Measurements from ENCODE around the gene ACER3. TPM values are rescaled to one million over a fixed set of nuclear protein-coding genes. Genes with fewer than 3 reads are reported as not detected.

Gene ACER3
- total RNA-seq, 1 experiment from 2014 or later: 13.7 TPM

DNA sequence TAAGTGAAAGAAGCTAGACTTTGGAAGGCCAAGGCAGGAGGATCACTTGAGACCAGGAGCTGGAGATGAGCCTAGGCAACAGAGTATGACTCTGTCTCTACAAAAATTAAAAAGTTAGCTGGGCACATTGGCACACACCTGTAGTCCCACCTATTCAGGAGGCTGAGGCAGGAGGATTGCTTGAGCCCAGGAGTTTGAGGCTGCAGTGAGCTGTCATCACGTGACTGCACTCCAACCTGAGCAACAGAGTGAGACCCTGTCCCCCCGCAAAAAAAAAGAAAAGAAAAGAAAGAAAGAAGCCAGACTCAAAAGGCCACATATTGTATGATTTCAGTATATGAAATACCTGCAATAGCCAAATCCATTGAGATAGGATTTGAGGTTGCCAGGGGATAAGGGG is 198.2 kb downstream of the ACER3 start (continued):
- TF ChIP-seq, protein P1, sequence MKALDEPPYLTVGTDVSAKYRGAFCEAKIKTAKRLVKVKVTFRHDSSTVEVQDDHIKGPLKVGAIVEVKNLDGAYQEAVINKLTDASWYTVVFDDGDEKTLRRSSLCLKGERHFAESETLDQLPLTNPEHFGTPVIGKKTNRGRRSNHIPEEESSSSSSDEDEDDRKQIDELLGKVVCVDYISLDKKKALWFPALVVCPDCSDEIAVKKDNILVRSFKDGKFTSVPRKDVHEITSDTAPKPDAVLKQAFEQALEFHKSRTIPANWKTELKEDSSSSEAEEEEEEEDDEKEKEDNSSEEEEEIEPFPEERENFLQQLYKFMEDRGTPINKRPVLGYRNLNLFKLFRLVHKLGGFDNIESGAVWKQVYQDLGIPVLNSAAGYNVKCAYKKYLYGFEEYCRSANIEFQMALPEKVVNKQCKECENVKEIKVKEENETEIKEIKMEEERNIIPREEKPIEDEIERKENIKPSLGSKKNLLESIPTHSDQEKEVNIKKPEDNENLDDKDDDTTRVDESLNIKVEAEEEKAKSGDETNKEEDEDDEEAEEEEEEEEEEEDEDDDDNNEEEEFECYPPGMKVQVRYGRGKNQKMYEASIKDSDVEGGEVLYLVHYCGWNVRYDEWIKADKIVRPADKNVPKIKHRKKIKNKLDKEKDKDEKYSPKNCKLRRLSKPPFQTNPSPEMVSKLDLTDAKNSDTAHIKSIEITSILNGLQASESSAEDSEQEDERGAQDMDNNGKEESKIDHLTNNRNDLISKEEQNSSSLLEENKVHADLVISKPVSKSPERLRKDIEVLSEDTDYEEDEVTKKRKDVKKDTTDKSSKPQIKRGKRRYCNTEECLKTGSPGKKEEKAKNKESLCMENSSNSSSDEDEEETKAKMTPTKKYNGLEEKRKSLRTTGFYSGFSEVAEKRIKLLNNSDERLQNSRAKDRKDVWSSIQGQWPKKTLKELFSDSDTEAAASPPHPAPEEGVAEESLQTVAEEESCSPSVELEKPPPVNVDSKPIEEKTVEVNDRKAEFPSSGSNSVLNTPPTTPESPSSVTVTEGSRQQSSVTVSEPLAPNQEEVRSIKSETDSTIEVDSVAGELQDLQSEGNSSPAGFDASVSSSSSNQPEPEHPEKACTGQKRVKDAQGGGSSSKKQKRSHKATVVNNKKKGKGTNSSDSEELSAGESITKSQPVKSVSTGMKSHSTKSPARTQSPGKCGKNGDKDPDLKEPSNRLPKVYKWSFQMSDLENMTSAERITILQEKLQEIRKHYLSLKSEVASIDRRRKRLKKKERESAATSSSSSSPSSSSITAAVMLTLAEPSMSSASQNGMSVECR (CRISPR knock-in tag; IDR thresholded peaks at IDR 0.05; ENCODE audit: borderline replicate concordance): no peak
- TF ChIP-seq FOXJ3 (CRISPR knock-in tag; IDR thresholded peaks at IDR 0.05; ENCODE audit: borderline replicate concordance): no peak
- TF ChIP-seq TP53 (CRISPR knock-in tag; IDR thresholded peaks at IDR 0.05): no peak
- no peak for TF ChIP-seq PRRX2 (CRISPR knock-in tag; IDR thresholded peaks at IDR 0.05)
- TF ChIP-seq, protein P2, sequence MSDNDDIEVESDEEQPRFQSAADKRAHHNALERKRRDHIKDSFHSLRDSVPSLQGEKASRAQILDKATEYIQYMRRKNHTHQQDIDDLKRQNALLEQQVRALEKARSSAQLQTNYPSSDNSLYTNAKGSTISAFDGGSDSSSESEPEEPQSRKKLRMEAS (CRISPR knock-in tag; IDR thresholded peaks at IDR 0.05): no peak
- TF ChIP-seq NFATC4 (CRISPR knock-in tag; IDR thresholded peaks at IDR 0.05): no peak
- TF ChIP-seq FOXK1 (CRISPR knock-in tag; IDR thresholded peaks at IDR 0.05): no peak

DNA sequence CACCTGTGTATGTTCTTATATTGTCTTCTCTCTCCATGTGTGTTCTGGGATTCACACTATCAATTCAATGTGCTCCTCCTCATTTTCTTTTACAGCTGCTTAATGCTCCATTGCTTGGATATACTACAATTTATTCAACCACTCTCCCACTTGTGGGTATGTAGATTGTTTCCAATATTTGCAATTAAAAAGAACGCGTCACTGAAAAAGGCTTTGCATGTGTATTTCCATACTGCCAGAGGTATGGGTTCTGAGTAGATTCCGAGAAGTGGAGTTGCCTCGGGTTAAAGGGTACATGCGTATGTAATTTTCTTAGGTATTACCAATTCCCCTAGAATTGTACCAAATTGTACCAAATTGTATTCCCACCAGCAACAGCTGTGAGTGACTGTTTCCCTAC is 199.1 kb downstream of the ACER3 start:
- no peak for ATAC-seq
- DNase-seq (ENCODE audit: low spot score): no peak
- peaks cover 10% of the 10 kb centered on the region; the same call in 1 of the 2 replicates for H3K4me1 Mint-ChIP-seq
- POLR2A ChIA-PET: no interaction called here
- H3K27me3 Mint-ChIP-seq (ENCODE audit: low read depth): peaks cover 10% of the 10 kb centered on the region
- no peak overlapping the region for H3K27ac Mint-ChIP-seq
- TF ChIP-seq TP53 (CRISPR knock-in tag; IDR thresholded peaks at IDR 0.05) (no peak), SMAD4 (CRISPR knock-in tag; IDR thresholded peaks at IDR 0.05) (no peak), CBFB (CRISPR knock-in tag; IDR thresholded peaks at IDR 0.05; ENCODE audit: low read depth) (no peak), ELF4 (CRISPR knock-in tag; IDR thresholded peaks at IDR 0.05; ENCODE audit: low read depth) (no peak)
- TF ChIP-seq, protein P3, sequence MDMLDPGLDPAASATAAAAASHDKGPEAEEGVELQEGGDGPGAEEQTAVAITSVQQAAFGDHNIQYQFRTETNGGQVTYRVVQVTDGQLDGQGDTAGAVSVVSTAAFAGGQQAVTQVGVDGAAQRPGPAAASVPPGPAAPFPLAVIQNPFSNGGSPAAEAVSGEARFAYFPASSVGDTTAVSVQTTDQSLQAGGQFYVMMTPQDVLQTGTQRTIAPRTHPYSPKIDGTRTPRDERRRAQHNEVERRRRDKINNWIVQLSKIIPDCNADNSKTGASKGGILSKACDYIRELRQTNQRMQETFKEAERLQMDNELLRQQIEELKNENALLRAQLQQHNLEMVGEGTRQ (CRISPR knock-in tag; IDR thresholded peaks at IDR 0.05): no peak
- CTCF ChIA-PET: interaction anchor here (0.7 kb wide), 1 partner anchor 31 kb away, joined by 4 read pairs; no protein-coding TSS in a partner anchor
- no peaks in the 10 kb centered on the region; the same call in 1 of the 2 replicates for H3K36me3 Mint-ChIP-seq
- H3K9me3 Mint-ChIP-seq: peaks cover 21% of the 10 kb centered on the region
- H3K4me3 Mint-ChIP-seq: no peak overlapping the region

DNA sequence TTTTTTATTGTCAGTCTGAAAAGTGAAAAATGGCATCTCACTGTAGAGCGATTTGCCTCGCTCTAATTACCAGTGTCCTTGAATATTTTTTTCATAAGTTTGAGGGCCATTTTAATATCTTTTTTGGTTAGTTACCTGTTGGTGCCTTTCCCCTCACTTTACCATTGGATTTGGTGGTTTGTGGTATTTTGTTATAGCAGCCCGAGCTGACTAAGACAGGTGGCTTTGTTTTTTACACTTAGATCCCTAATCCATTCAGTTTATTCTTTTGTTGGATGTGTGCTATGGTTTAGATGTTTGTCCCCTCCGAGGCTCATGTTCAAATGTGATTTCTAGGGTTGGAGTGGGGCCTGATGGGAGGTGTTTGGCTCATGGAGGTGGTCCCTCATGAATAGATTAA is 199.5 kb downstream of the ACER3 start:
- Mint-ChIP-seq H3K4me3 (no peak overlapping the region), H3K9me3 (peaks cover 21% of the 10 kb centered on the region), H3K27me3 (ENCODE audit: low read depth) (peaks cover 14% of the 10 kb centered on the region), H3K4me1 (peaks cover 11% of the 10 kb centered on the region), H3K36me3 (no peaks in the 10 kb centered on the region; the same call in 1 of the 2 replicates), H3K27ac (no peak overlapping the region)
- CTCF ChIA-PET: interaction anchor here (0.7 kb wide), 1 partner anchor 31 kb away, joined by 4 read pairs; no protein-coding TSS in a partner anchor
- no peak for ATAC-seq
- POLR2A ChIA-PET: no interaction called here
- no peak for DNase-seq (ENCODE audit: low spot score)
- TF ChIP-seq, protein P4, sequence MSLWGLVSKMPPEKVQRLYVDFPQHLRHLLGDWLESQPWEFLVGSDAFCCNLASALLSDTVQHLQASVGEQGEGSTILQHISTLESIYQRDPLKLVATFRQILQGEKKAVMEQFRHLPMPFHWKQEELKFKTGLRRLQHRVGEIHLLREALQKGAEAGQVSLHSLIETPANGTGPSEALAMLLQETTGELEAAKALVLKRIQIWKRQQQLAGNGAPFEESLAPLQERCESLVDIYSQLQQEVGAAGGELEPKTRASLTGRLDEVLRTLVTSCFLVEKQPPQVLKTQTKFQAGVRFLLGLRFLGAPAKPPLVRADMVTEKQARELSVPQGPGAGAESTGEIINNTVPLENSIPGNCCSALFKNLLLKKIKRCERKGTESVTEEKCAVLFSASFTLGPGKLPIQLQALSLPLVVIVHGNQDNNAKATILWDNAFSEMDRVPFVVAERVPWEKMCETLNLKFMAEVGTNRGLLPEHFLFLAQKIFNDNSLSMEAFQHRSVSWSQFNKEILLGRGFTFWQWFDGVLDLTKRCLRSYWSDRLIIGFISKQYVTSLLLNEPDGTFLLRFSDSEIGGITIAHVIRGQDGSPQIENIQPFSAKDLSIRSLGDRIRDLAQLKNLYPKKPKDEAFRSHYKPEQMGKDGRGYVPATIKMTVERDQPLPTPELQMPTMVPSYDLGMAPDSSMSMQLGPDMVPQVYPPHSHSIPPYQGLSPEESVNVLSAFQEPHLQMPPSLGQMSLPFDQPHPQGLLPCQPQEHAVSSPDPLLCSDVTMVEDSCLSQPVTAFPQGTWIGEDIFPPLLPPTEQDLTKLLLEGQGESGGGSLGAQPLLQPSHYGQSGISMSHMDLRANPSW (CRISPR knock-in tag; conservative IDR thresholded peaks at IDR 0.05; ENCODE audit: low read depth): no peak
- TF ChIP-seq, protein P5, sequence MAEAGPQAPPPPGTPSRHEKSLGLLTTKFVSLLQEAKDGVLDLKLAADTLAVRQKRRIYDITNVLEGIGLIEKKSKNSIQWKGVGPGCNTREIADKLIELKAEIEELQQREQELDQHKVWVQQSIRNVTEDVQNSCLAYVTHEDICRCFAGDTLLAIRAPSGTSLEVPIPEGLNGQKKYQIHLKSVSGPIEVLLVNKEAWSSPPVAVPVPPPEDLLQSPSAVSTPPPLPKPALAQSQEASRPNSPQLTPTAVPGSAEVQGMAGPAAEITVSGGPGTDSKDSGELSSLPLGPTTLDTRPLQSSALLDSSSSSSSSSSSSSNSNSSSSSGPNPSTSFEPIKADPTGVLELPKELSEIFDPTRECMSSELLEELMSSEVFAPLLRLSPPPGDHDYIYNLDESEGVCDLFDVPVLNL (CRISPR knock-in tag; IDR thresholded peaks at IDR 0.05; ENCODE audit: borderline replicate concordance, low read depth): no peak
- TF ChIP-seq NFYB (CRISPR knock-in tag; conservative IDR thresholded peaks at IDR 0.05; ENCODE audit: low read depth) (no peak), ZNF263 (CRISPR knock-in tag; IDR thresholded peaks at IDR 0.05; ENCODE audit: low read depth) (no peak), NR3C1 (CRISPR knock-in tag; conservative IDR thresholded peaks at IDR 0.05; ENCODE audit: low read depth) (no peak), ZNF232 (CRISPR knock-in tag; IDR thresholded peaks at IDR 0.05) (no peak)
- TF ChIP-seq, protein P6, sequence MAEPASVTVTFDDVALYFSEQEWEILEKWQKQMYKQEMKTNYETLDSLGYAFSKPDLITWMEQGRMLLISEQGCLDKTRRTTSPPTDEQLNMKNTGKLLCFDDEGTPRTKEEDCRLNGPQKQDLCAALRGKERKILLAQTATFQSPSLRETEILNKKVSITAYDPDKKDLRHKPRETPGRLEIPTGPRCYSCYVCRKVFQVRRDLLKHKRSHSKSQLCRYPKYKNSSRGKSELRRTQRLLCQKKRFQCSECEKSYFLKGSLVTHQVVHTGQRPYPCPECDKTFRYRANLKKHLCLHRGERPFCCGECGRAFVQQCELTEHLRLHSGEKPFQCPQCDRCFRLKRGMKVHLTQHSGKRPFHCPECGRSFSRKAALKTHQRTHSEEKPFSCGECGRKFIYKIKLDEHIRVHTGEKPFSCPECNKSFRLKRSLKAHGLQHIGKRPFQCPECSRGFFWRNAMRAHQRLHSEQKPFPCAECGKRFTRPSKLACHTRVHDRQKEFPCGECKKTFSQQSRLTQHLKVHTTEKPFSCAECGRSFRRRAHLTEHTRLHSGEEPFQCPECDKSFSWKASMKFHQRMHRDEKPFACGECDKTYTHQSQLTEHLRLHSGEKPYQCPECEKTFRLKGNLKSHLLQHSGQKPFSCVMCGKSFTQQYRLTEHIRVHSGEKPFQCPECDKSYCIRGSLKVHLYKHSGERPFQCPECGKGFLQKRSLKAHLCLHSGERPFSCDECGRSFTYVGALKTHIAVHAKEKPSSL (CRISPR knock-in tag; conservative IDR thresholded peaks at IDR 0.05): no peak
- TF ChIP-seq, protein P7, sequence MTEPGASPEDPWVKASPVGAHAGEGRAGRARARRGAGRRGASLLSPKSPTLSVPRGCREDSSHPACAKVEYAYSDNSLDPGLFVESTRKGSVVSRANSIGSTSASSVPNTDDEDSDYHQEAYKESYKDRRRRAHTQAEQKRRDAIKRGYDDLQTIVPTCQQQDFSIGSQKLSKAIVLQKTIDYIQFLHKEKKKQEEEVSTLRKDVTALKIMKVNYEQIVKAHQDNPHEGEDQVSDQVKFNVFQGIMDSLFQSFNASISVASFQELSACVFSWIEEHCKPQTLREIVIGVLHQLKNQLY (CRISPR knock-in tag; IDR thresholded peaks at IDR 0.05): no peak

Measured in WTC11 (cell line).